Kidney glomerular epithelial cell (primary cell): Measurements from ENCODE around the gene RPS6KA3.
"Not testable (repeated sequence)": the region's sequence is repeated elsewhere in the genome, so short reads cannot be mapped to it uniquely, and the experiment has no call there.

Experiments used
- DNase-seq: peaks from one replicate; lab custom pipeline; 2025; lab: John Stamatoyannopoulos, UW

Gene RPS6KA3

GRCh38 chrX:20265221-20265725, 1.4 kb downstream of the RPS6KA3 start:
- DNase-seq, result peak; percentile 75

GRCh38 chrX:20263474-20263873, 3.2 kb downstream of the RPS6KA3 start:
- DNase-seq, result peak; percentile 21

GRCh38 chrX:20260885-20261284, 5.8 kb downstream of the RPS6KA3 start:
- DNase-seq, result no peak

- no peak for DNase-seq
Observed at GRCh38 chrX:20254712-20255299, 11.9 kb downstream of the RPS6KA3 start.

GRCh38 chrX:20253232-20253543, 13.5 kb downstream of the RPS6KA3 start:
- no peak for DNase-seq

GRCh38 chrX:20252381-20253231, 14.1 kb downstream of the RPS6KA3 start:
- DNase-seq, result peak; percentile 10

GRCh38 chrX:20251691-20252090, 15.0 kb downstream of the RPS6KA3 start:
- DNase-seq, result no peak

GRCh38 chrX:20250146-20250545, 16.6 kb downstream of the RPS6KA3 start:
- not testable (repeated sequence) for DNase-seq

GRCh38 chrX:20248592-20249192, 18.0 kb downstream of the RPS6KA3 start:
- DNase-seq, result no peak

GRCh38 chrX:20244931-20245330, 21.8 kb downstream of the RPS6KA3 start:
- no peak for DNase-seq

GRCh38 chrX:20240201-20240600, 26.5 kb downstream of the RPS6KA3 start:
- DNase-seq, result no peak

GRCh38 chrX:20237864-20238263, 28.8 kb downstream of the RPS6KA3 start:
- no peak for DNase-seq

- no peak for DNase-seq
Observed at GRCh38 chrX:20235755-20236154, 31.0 kb downstream of the RPS6KA3 start.

GRCh38 chrX:20233336-20233735, 33.4 kb downstream of the RPS6KA3 start:
- DNase-seq, result no peak

- DNase-seq, result no peak
Observed at GRCh38 chrX:20231598-20231997, 35.1 kb downstream of the RPS6KA3 start.

- no peak for DNase-seq
Observed at GRCh38 chrX:20230406-20230805, 36.3 kb downstream of the RPS6KA3 start.

- DNase-seq, result no peak
Observed at GRCh38 chrX:20229155-20229554, 37.6 kb downstream of the RPS6KA3 start.

- no peak for DNase-seq
Observed at GRCh38 chrX:20228245-20228644, 38.5 kb downstream of the RPS6KA3 start.

GRCh38 chrX:20227116-20227515, 39.6 kb downstream of the RPS6KA3 start:
- DNase-seq, result no peak

GRCh38 chrX:20225488-20225833, 41.2 kb downstream of the RPS6KA3 start:
- DNase-seq, result no peak

GRCh38 chrX:20224814-20225487, 41.8 kb downstream of the RPS6KA3 start:
- peak; percentile 3 for DNase-seq

GRCh38 chrX:20221902-20222301, 44.8 kb downstream of the RPS6KA3 start:
- DNase-seq, result no peak
